ENCODE data around the gene PRKG1. TPM values are rescaled to one million over a fixed set of nuclear protein-coding genes. Genes with fewer than 3 reads are reported as not detected.
"Not testable (repeated sequence)": the region's sequence is repeated elsewhere in the genome, so short reads cannot be mapped to it uniquely, and the experiment has no call there.

The PRKG1 gene
- total RNA-seq, 2 donors from 2014 or later = 8.1 to 16.6 TPM

DNA sequence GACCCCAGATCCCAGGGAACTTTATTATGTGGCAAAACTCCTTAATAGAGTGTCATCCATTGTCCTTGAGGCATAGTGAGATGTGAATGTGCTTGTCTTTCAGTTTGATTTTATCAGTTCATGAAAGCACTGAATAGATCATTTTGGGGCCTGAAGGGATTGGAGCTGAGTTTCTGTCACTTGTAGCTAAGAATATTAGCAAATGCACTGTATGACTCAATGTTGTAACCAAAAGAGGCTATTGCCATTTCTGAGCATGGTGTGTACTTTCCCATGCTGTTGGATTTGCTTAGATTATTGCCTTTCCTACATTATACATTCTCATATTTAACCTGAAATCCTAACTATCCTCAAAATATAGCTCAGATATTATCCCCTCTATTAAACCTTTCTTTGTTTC lies 130.4 kb downstream of the PRKG1 start:
- no peak for TF ChIP-seq CTCF (IDR thresholded peaks at IDR 0.05)
- intact Hi-C loops (cut with DNase I) = no loop called here

DNA sequence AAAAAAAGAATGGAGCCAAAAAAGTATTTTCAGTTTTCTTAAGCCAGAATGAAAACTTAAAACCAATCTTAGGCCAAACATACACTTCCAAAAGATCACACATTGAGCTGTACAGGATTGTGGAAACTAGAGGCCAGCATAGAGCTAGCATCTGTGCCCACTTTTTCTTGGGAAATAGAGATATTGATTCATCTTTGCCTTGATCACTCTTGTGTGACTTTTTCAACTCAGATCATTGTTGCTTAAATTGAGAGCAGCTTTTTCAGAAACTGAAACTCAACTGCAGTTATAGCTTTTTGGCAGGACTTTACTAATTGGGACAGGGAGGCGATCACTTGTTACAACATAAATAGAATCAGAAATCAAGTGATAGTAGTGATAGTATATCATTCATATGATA lies 132.2 kb downstream of the PRKG1 start:
- Histone ChIP-seq H3K4me1 (no peaks in the 10 kb centered on the region), H3K36me3 (no peaks in the 10 kb centered on the region), H3K9me3 (no peaks in the 10 kb centered on the region), H3K27ac (no peak overlapping the region), H3K4me3 (no peak overlapping the region), H3K27me3 (no peaks in the 10 kb centered on the region), H3K9ac (ENCODE audit: low read depth in 2 of 2, low read length in 2 of 2) (no peak overlapping the region)
- intact Hi-C loops (cut with DNase I) = no loop called here
- no peak for DNase-seq
- no peak for TF ChIP-seq CTCF (IDR thresholded peaks at IDR 0.05)

More for the DNA sequence above, 130.4 kb downstream of the PRKG1 start:
- no peak for DNase-seq
- Histone ChIP-seq H3K9ac (ENCODE audit: low read depth in 2 of 2, low read length in 2 of 2) (no peak overlapping the region), H3K9me3 (no peaks in the 10 kb centered on the region), H3K36me3 (no peaks in the 10 kb centered on the region), H3K4me1 (no peaks in the 10 kb centered on the region), H3K27ac (no peak overlapping the region), H3K27me3 (no peaks in the 10 kb centered on the region), H3K4me3 (no peak overlapping the region)

DNA sequence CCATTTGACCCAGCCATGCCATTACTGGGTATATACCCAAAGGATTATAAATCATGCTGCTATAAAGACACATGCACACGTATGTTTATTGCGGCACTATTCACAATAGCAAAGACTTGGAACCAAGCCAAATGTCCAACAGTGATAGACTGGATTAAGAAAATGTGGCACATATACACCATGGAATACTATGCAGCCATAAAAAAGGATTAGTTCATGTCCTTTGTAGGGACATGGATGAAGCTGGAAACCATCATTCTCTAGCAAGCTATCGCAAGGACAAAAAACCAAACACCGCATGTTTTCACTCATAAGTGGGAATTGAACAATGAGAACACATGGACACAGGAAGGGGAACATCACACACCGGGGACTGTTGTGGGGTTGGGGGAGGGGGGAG lies 138.7 kb downstream of the PRKG1 start:
- H3K9ac ChIP-seq (ENCODE audit: low read depth in 2 of 2, low read length in 2 of 2); H3K4me1 ChIP-seq; H3K27me3 ChIP-seq; H3K27ac ChIP-seq; intact Hi-C loops (cut with DNase I); H3K9me3 ChIP-seq; H3K36me3 ChIP-seq; DNase-seq; H3K4me3 ChIP-seq: not testable (repeated sequence)

DNA sequence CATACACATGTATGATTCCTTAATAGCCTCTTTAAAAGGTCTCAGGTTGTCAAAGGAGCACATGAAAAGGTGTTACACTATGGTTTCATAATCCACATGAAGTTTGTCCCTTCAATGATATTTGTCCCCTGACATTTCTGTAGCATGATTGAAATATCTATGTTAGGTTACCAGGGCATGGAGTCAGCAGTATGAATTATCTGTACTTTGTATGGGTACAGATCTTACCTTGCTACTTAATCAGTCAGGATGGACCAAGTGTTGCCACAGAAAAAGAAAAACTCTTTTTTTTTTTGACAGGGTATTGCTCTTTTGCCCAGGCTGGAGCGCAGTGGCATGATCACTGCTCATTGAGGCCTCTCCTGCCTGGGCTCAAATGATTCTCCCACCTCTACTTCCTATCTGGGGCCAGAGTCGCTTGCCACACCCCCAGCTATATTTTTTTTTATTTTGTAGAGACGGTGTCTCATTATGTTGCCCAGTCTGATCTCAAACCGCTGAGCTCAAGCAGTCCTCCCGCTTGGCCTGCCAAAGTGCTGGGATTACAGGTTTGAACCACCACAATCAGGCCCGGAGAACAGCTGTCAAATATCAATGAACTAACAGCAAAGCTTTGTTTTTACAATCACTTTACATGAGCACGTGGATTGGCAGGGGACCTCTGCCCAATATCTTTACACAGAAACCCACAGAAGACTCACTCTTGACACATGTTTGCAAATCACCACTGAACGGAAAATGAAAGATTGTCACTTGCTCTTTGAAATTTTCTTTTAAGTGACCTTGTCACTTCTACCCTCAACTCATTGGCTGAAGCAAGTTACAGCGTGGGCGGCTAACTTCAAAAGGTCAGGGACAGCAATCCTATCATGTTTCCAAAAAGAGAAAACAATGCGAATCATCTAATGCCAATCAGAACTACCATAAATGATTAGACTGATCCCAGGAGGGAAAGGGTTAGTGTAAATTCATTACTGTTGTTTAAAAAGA lies 140.2 kb downstream of the PRKG1 start:
- Histone ChIP-seq H3K9ac (ENCODE audit: low read depth in 2 of 2, low read length in 2 of 2) (no peak overlapping the region), H3K4me3 (no peak overlapping the region), H3K27ac (no peak overlapping the region), H3K4me1 (no peaks in the 10 kb centered on the region), H3K36me3 (no peaks in the 10 kb centered on the region), H3K9me3 (no peaks in the 10 kb centered on the region), H3K27me3 (no peaks in the 10 kb centered on the region)
- intact Hi-C loops (cut with DNase I) = no loop called here
- no peak for TF ChIP-seq CTCF (IDR thresholded peaks at IDR 0.05)
- no peak for DNase-seq

DNA sequence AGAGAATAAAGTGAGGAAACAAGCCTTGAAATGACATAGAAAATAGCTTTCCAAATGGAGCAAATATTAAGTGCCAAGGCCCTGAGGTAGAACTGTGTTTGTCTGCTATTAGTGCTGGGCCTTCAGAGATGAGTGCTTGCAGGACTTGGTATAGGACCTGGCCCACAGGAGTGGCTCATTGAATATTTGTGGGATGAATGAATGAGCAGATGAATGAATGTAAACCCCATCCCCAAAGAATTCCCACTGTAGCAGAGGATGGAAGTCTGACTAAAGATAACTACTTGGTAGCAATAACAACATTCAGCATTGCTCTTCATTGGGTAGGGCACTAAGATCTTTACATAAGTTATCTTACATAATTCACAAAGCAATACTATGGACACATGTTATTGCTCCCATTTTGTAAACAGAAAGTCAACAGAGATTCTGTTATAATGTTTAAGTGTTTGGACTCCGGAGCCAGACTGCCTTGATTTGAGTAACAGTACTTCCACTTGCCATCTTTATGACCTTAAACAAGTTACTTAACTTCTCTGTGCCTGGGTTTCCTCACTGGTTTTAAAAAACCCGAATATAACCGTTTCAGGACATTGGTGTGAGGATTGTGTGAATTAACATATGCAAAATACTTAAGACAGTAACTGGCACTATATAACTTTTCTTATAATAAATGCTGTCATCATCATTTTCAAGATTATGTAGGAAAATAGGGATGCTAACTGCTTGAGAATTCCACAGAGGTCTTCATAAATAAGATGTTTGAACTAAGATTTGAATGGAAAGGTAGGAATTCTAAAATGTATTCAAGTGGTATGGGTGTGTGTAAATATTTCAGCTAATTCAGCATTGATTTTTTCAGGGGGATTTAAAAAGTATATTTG lies 141.9 kb downstream of the PRKG1 start:
- intact Hi-C loops (cut with DNase I) = no loop called here
- Histone ChIP-seq H3K27ac (no peak overlapping the region), H3K4me3 (no peak overlapping the region), H3K9ac (ENCODE audit: low read depth in 2 of 2, low read length in 2 of 2) (no peak overlapping the region), H3K36me3 (no peaks in the 10 kb centered on the region), H3K4me1 (no peaks in the 10 kb centered on the region), H3K9me3 (no peaks in the 10 kb centered on the region), H3K27me3 (no peaks in the 10 kb centered on the region)
- DNase-seq = no peak
- TF ChIP-seq CTCF (IDR thresholded peaks at IDR 0.05) = no peak

All from colonic mucosa (tissue), 4 donors.